Measurements from ENCODE around the gene BFAR.
"Not testable (repeated sequence)": the region's sequence is repeated elsewhere in the genome, so short reads cannot be mapped to it uniquely, and the experiment has no call there.

The BFAR gene

GRCh38 chr16:14635395-14636165 is 2.8 kb downstream of the BFAR start:
- no peak for DNase-seq (ENCODE audit: low read depth in 1 of 2, low spot score in 1 of 2)

DNA sequence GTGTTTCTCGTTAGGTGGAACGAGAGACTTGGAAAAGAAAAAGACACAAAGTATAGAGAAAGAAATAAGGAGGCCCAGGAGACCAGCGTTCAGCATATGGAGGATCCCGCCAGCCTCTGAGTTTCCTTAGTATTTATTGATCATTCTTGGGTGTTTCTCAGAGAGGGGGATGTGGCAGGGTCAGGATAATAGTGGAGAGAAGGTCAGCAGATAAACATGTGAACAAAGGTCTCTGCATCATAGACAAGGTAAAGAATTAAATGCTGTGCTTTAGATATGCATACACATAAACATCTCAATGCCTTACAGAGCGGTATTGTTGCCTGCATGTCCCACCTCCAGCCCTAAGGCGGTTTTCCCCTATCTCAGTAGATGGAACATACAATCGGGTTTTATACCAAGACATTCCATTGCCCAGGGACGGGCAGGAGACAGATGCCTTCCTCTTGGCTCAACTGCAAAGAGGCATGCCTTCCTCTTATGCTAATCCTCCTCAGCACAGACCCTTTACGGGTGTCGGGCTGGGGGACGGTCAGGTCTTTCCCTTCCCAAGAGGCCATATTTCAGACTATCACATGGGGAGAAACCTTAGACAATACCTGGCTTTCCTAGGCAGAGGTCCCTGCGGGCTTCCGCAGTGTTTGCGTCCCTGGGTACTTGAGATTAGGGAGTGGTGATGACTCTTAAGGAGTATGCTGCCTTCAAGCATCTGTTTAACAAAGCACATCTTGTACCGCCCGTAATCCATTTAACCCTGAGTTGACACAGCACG is 3.6 kb downstream of the BFAR start:
- not testable (repeated sequence) for DNase-seq (ENCODE audit: low read depth in 1 of 2, low spot score in 1 of 2)

- DNase-seq (ENCODE audit: low read depth in 1 of 2, low spot score in 1 of 2) = not testable (repeated sequence)
These were observed 4.1 kb downstream of the BFAR start for GRCh38 chr16:14636951-14637240.

DNA sequence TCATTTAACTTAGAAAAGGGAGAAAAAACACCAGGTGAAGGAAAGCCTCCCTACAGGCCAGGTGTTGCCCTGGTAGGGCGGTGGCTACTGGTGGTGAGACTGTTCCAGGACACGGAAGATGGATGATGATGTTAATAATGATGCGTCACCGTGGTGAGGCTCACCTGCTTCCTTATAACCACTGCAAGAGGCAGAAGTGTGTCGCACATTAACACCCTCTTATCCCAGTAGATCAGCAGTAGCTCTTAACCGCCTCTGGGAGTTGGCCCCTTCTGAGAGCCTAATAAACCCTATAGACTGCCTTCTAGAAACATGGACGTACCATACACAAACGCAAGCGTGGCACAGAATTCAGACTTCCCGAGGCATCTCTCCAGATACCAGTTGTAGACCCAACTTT is 7.8 kb downstream of the BFAR start:
- DNase-seq (ENCODE audit: low read depth in 1 of 2, low spot score in 1 of 2) = no peak

DNA sequence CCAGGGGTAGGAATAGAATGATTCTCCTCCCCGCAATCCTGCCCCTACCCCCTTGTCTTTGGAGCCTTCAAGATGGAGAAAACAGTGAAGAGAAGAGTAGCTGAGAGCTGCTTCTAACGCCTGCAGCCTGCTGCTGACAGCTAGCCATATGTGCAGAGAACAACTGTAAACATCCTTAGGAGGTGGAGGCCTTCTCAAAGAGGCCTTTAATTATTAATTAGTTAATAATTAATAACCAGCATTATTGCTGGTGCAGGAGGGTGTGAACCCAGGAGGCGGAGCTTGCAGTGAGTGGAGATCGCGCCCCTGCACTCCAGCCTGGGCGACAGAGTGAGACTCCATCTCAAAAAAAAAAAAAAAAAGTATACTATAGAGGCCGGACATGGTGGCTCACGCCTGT is 8.5 kb downstream of the BFAR start:
- no peak for DNase-seq (ENCODE audit: low read depth in 1 of 2, low spot score in 1 of 2)

DNA sequence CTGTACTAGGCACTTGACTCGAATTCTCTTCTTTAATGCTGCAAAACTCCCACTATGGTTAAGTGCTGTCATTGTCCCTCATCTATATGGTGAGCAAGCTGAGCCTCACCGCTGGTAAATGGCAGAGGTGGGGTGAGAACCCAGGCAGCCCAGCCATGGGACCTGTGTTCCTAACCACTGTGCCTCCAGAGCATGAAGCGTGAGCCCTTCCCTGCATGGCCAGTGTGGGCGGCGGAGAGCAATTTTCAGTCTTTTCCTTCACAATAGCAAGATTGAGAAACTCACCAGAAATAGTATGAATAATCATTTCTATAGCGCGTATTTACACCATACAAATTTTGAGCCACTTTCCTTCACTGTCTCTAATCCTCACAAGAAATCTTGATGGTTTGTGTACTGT is 9.2 kb downstream of the BFAR start:
- DNase-seq (ENCODE audit: low read depth in 1 of 2, low spot score in 1 of 2) = no peak

- no peak for DNase-seq (ENCODE audit: low read depth in 1 of 2, low spot score in 1 of 2)
These were observed 17.1 kb downstream of the BFAR start for GRCh38 chr16:14649816-14650215.

DNA sequence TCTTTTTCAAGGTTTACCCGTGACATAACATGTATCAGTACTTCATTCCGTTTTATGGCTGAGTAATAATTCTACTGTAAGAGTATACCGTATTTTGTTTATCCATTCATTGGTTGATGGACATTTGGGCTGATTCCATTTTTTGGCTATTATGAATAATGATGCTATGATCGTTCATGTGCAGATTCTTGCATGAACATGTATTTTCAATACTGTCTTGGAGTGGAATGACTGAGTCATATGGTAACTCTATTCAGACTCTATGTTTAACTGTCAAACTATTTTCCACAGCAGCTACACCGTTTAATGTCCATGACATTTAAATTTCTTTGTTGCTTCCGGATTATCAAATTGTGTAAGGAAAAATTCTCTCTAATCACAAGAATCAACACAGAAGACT is 17.9 kb downstream of the BFAR start:
- DNase-seq (ENCODE audit: low read depth in 1 of 2, low spot score in 1 of 2) = no peak

- DNase-seq (ENCODE audit: low read depth in 1 of 2, low spot score in 1 of 2) = no peak
These were observed 20.0 kb downstream of the BFAR start for GRCh38 chr16:14652726-14653125.

DNA sequence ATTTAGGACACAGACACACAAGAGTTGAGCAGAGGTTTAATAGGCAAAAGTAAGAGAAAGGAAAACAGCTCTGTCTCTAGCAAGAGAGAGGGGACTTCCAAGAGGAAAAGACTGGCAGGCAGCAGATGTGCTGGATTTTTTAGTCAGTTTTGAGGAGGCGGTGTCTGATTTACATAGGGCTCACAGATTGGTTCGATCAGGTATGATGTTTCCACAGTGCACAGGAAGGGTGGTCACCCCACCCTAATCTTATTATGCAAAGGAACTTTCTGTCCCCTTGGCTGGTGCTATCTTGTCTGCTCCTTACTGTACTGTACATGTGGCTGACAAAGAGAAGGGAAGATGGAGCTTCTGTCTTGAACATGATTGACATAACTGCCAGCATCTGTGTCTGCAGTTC is 25.3 kb downstream of the BFAR start:
- DNase-seq (ENCODE audit: low read depth in 1 of 2, low spot score in 1 of 2) = no peak

GRCh38 chr16:14667347-14668266 is 34.9 kb downstream of the BFAR start:
- DNase-seq (ENCODE audit: low read depth in 1 of 2, low spot score in 1 of 2) = no peak

- no peak for DNase-seq (ENCODE audit: low read depth in 1 of 2, low spot score in 1 of 2)
These were observed 35.9 kb downstream of the BFAR start for GRCh38 chr16:14668556-14669223.

DNA sequence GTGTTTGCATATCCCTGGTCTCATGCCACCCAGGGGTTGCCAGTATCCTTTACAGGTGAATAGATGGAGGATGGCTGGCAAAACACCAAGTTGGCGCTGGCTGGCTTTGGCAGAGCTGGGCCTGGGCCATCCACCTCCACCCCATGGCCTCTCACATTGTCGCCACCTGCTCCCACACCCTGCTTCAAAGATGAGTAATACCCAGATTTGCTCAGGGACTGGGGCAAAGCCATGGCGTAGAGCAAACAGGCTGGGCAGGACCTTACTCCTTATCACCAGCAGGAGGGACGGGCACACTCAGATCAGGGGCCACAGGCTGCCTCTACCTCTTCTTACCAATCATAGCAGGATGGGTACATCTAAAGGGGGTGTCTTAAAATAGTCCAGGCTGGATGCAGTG is 37.0 kb downstream of the BFAR start:
- no peak for DNase-seq (ENCODE audit: low read depth in 1 of 2, low spot score in 1 of 2)

GRCh38 chr16:14672403-14672971 is 39.7 kb downstream of the BFAR start:
- no peak for DNase-seq (ENCODE audit: low read depth in 1 of 2, low spot score in 1 of 2)

DNA sequence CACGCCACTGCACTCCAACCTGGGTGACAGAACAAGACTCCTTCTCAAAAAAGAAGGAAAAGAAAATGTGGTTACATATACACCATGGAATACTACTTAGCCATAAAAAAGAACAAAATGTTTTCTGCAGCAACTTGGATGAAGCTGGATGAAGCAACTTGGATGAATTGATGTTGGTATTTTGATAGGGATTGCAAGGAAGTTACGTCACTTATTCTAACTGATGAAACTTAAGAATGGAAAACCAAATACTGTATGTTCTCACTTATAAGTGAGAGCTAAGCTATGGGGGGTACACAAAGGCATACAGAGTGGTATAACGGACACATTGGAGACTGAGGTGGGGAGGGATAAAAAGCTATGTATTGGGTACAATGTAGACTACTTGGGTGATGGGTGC is 43.9 kb downstream of the BFAR start:
- DNase-seq (ENCODE audit: low read depth in 1 of 2, low spot score in 1 of 2) = no peak

GRCh38 chr16:14677627-14678026 is 44.9 kb downstream of the BFAR start:
- DNase-seq (ENCODE audit: low read depth in 1 of 2, low spot score in 1 of 2) = no peak

- DNase-seq (ENCODE audit: low read depth in 1 of 2, low spot score in 1 of 2) = no peak
These were observed 46.2 kb downstream of the BFAR start for GRCh38 chr16:14678748-14679497.

GRCh38 chr16:14680396-14680795 is 47.6 kb downstream of the BFAR start:
- DNase-seq (ENCODE audit: low read depth in 1 of 2, low spot score in 1 of 2) = not testable (repeated sequence)

DNA sequence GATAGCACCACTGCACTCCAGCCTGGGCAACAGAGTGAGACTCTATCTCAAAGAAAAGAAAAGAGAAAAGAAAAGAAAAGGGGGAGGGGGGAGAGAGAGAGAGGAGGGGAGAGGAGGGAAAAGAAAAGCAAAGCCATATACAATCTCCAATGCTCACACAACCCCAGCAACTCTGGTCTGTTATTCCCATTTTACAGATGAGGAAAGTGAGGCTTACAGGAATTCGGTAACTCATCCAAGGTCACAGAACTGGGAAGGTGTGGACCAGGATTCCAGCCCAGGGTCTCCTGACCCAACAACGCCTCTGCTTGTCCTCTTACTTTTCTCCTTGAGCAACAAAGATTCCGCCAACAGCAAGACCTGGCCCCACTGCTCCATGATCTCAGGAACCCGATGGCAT is 48.4 kb downstream of the BFAR start:
- DNase-seq (ENCODE audit: low read depth in 1 of 2, low spot score in 1 of 2) = no peak

DNA sequence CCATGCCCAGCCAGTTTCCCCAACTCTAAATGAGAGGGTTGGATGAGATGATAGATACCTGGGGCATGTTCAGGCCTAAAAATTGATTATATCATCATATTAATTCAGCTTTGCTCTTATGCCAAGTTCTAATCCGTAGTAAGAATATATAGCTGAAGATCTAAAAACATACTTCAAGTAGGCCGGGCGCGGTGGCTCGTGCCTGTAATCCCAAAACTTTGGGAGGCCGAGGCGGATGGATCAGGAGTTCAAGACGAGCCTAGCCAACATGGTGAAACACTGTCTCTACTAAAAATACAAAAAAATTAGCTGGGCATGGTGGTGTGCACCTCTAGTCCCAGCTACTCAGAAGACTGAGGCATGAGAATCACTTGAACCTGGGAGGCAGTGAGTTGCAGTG is 49.4 kb downstream of the BFAR start:
- no peak for DNase-seq (ENCODE audit: low read depth in 1 of 2, low spot score in 1 of 2)

All from activated T-helper 1 cell treated with anti-CD3 and anti-CD28 coated beads, Interleukin-2, amount 50 U/mL, for 16 hours (primary cell).